CD14-positive monocyte (primary cell): Measurements from ENCODE around the gene PPP2R2C. TPM values are rescaled to one million over a fixed set of nuclear protein-coding genes. Genes with fewer than 3 reads are reported as not detected.

Experiments
- DNase-seq, 3 donors: peaks; one replicate each; pipeline ENCODE4 v3.0.0-alpha.2; 2011 to 2022
- H2AFZ ChIP-seq: 2 replicates; pipeline ENCODE4 v1.6.0; 2012; ENCODE audit warnings: mild to moderate bottlenecking, low read depth, low read length, inconsistent platforms; ENCODE audit not compliant: insufficient read depth, poor library complexity, severe bottlenecking
- H3K27ac ChIP-seq, 2 donors: 1 replicate in 1 of 2; 2 replicates in 1 of 2; pipeline ENCODE4 v1.5.1; 2012 to 2013; ENCODE audit warnings: low read length in 2 of 2, control low read depth in 1 of 2, inconsistent platforms in 1 of 2, low read depth in 1 of 2, mild to moderate bottlenecking in 1 of 2
- H3K27me3 ChIP-seq, 2 donors: one replicate each; pipeline versions ENCODE4 v1.6.0 to v1.6.1; 2011 to 2013; ENCODE audit warnings: low read length in 2 of 2; ENCODE audit not compliant: control insufficient read depth in 2 of 2, insufficient read depth in 2 of 2
- H3K36me3 ChIP-seq, 2 donors: replicated peaks in 1 of 2; 1 replicate in 1 of 2; 2 replicates in 1 of 2; pipeline versions ENCODE4 v1.5.1 to v1.6.1; 2012 to 2013; ENCODE audit warnings: low read length in 2 of 2, control low read depth in 1 of 2, inconsistent platforms in 1 of 2, mild to moderate bottlenecking in 1 of 2; ENCODE audit not compliant: insufficient read depth in 2 of 2, control insufficient read depth in 1 of 2
- H3K4me1 ChIP-seq, 2 donors: 1 replicate in 1 of 2; 2 replicates in 1 of 2; pipeline versions ENCODE4 v1.5.1 to v1.6.1; 2012 to 2013; ENCODE audit warnings: low read length in 2 of 2, control low read depth in 1 of 2, inconsistent platforms in 1 of 2, mild to moderate bottlenecking in 1 of 2, moderate library complexity in 1 of 2; ENCODE audit not compliant: insufficient read depth in 2 of 2, control insufficient read depth in 1 of 2
- H3K4me2 ChIP-seq: replicated peaks from 2 replicates; pipeline ENCODE3; 2012; ENCODE audit warnings: low read length, moderate library complexity, mild to moderate bottlenecking; ENCODE audit not compliant: poor library complexity, severe bottlenecking; ENCODE audit errors: extremely low read depth
- H3K4me3 ChIP-seq, 3 experiments: fragments of 200-600 bp in 1 of 3; sonication (generic) in 1 of 3; replicated peaks in 1 of 3; 1 replicate in 2 of 3; 2 replicates in 1 of 3; pipeline ENCODE4 v1.5.1; 2011 to 2013; ENCODE audit warnings: low read length in 3 of 3, mild to moderate bottlenecking in 3 of 3, control low read depth in 2 of 3, low read depth in 2 of 3, inconsistent platforms in 1 of 3, moderate library complexity in 1 of 3
- H3K79me2 ChIP-seq: 2 replicates; pipeline ENCODE4 v1.6.0; 2012; ENCODE audit warnings: mild to moderate bottlenecking, control low read depth, inconsistent platforms, low read length, moderate library complexity; ENCODE audit not compliant: insufficient read depth
- H3K9ac ChIP-seq: 2 replicates; pipeline ENCODE4 v1.6.0; 2017; ENCODE audit warnings: low read length, mild to moderate bottlenecking; ENCODE audit not compliant: insufficient read depth, poor library complexity, severe bottlenecking
- H3K9me3 ChIP-seq, 2 donors: replicated peaks in 1 of 2; 1 replicate in 1 of 2; 2 replicates in 1 of 2; pipeline versions ENCODE4 v1.5.1 to v1.6.1; 2012 to 2013; ENCODE audit warnings: low read length in 2 of 2, control low read depth in 1 of 2; ENCODE audit not compliant: control insufficient read depth in 1 of 2, insufficient read depth in 1 of 2
- H4K20me1 ChIP-seq: 2 replicates; pipeline ENCODE4 v1.6.0; 2012; ENCODE audit warnings: mild to moderate bottlenecking, low read length, control low read depth, moderate library complexity; ENCODE audit not compliant: insufficient read depth
- H3K27ac Mint-ChIP-seq, 7 donors: one replicate each; pipeline ENCODE4 v1.8.0; 2020; ENCODE audit warnings: mild to moderate bottlenecking in 7 of 7, mixed read lengths in 7 of 7, moderate library complexity in 6 of 7, inconsistent platforms in 2 of 7
- H3K27me3 Mint-ChIP-seq, 3 donors: one replicate each; pipeline ENCODE4 v1.8.0; 2021 to 2022; ENCODE audit warnings: low read depth in 3 of 3, mild to moderate bottlenecking in 3 of 3, mixed read lengths in 3 of 3, moderate library complexity in 3 of 3, inconsistent platforms in 1 of 3
- H3K36me3 Mint-ChIP-seq, 2 donors: one replicate each; pipeline ENCODE4 v1.8.0; 2020; ENCODE audit warnings: mixed read lengths in 2 of 2, inconsistent platforms in 1 of 2, mild to moderate bottlenecking in 1 of 2
- H3K4me1 Mint-ChIP-seq: one replicate; pipeline ENCODE4 v1.8.0; 2020; ENCODE audit warnings: mild to moderate bottlenecking, mixed read lengths
- H3K4me3 Mint-ChIP-seq, 2 donors: one replicate each; pipeline ENCODE4 v1.8.0; 2020; ENCODE audit warnings: mild to moderate bottlenecking in 2 of 2, mixed read lengths in 2 of 2, moderate library complexity in 1 of 2
- H3K9me3 Mint-ChIP-seq, 7 donors: one replicate each; pipeline ENCODE4 v1.8.0; 2020 to 2022; ENCODE audit warnings: mixed read lengths in 7 of 7, mild to moderate bottlenecking in 6 of 7, moderate library complexity in 6 of 7, inconsistent platforms in 2 of 7
- CTCF ChIP-seq: fragments of 200-600 bp; IDR thresholded peaks from one replicate; pipeline ENCODE4 v1.8.0; 2022; ENCODE audit warnings: antibody characterized with exemption, mild to moderate bottlenecking
- WGBS: methylation state at CpG from one replicate; pipeline ENCODE4 v1.1.5; 2013; ENCODE audit warnings: missing lambda C conversion rate; ENCODE audit not compliant: insufficient coverage; 5-methylcytosine and 5-hydroxymethylcytosine counted together
- intact Hi-C, 2 donors: fragments of 100-400 bp; cut with micrococcal nuclease; formaldehyde crosslinking; loops; one replicate each; pipeline versions ENCODE4 v1.15.0 to v1.15.1; 2023
- polyA plus RNA-seq, 3 donors: library from polyadenylated mRNA; depleted of rRNA in 1 of 3; unstranded in 2 of 3; stranded (reverse) in 1 of 3; fragments of 300-500 nt in 2 of 3; fragments of >200 nt in 1 of 3; fragmentation: Illumina TruSeq in 2 of 3; gene quantifications; 1 replicate in 2 of 3; 2 replicates in 1 of 3; pipeline ENCODE4 v1.2.3, GENCODE V29; 2012 to 2021

Gene PPP2R2C
- polyA plus RNA-seq, 3 donors: not detected

DNA sequence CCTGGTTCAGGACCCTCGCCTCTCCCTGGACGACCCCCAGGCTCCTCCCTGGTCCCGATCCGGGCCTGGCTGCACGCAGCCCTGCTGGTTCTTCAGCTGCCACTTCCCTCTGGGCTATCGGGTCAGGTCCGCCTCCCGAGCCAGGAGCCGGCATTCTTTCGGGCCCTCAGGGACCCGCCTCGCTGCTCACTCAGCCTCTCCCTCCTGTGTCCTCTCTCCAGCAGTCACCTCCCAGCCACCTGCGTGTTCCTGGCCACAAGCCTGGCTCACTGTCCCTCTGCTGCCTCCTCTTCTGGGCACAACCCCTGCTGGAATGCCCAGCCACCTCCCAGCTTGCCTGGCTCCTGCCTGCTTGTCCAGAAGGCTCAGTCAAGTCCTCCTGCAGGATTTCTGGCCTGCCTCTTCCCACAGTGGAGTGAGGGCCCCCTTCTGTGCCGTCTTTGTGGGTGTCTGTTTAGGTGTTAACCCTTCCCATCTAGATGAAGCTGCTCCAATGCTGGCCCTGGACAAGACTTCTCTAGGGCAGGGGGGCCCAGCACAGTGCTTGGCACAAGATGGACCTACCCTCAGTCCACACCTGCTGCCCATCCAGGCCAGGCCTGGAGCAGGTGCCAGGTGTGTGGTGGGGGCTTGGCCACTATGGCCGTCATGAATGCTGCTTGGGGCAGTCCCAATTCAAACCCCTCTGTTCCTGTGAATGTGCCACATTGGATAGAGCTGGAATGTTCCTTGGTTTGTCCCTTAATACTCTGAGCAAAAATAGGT is 200.5 kb downstream of the PPP2R2C start:
- Histone ChIP-seq H3K36me3 (no peaks in the 10 kb centered on the region), H3K4me3 (no peak overlapping the region), H2AFZ (no peak overlapping the region), H3K27me3 (peaks cover 8 to 34% of the 10 kb centered on the region in 2 donors), H4K20me1 (no peaks in the 10 kb centered on the region), H3K4me1 (peaks cover 28 to 36% of the 10 kb centered on the region in 2 donors), H3K9ac (no peak overlapping the region), H3K4me2 (no peak overlapping the region), H3K79me2 (no peaks in the 10 kb centered on the region), H3K27ac (no peak overlapping the region), H3K9me3 (peaks cover 0 to 9% of the 10 kb centered on the region in 2 donors)
- DNase-seq: no peak
- H3K27ac Mint-ChIP-seq: peak overlapping the region in 1 of 7 donors; percentile 31
- peaks cover 0 to 2% of the 10 kb centered on the region in 2 donors for H3K36me3 Mint-ChIP-seq
- intact Hi-C loops: no loop called here
- TF ChIP-seq CTCF: no peak
- WGBS: 89% methylated on average over 11 of the region's 15 CpGs
- H3K9me3 Mint-ChIP-seq: peaks cover 0 to 22% (median 7%) of the 10 kb centered on the region in 7 donors
- peaks cover 27% of the 10 kb centered on the region for H3K4me1 Mint-ChIP-seq
- peak overlapping the region in 1 of 2 donors; percentile 52 for H3K4me3 Mint-ChIP-seq
- peaks cover 30 to 66% (median 44%) of the 10 kb centered on the region in 3 donors for H3K27me3 Mint-ChIP-seq

GRCh38 chr4:6271206-6271605 is 201.2 kb downstream of the PPP2R2C start:
- no peaks in the 10 kb centered on the region for H3K79me2 ChIP-seq
- H2AFZ ChIP-seq: no peak overlapping the region
- no peak for TF ChIP-seq CTCF
- Mint-ChIP-seq H3K9me3 (peaks cover 0 to 22% (median 7%) of the 10 kb centered on the region in 7 donors), H3K4me1 (peaks cover 27% of the 10 kb centered on the region), H3K27me3 (peaks cover 31 to 65% (median 40%) of the 10 kb centered on the region in 3 donors), H3K36me3 (peaks cover 0 to 2% of the 10 kb centered on the region in 2 donors), H3K4me3 (peak overlapping the region in 1 of 2 donors; percentile 85), H3K27ac (no peak overlapping the region)
- H3K9me3 ChIP-seq: peaks cover 0 to 9% of the 10 kb centered on the region in 2 donors
- peaks cover 28 to 39% of the 10 kb centered on the region in 2 donors for H3K4me1 ChIP-seq
- no peak overlapping the region for H3K9ac ChIP-seq
- H4K20me1 ChIP-seq: no peaks in the 10 kb centered on the region
- no peak for DNase-seq
- WGBS: 71% methylated on average over 7 of the region's 9 CpGs
- intact Hi-C loops: no loop called here
- H3K4me2 ChIP-seq: no peak overlapping the region
- H3K36me3 ChIP-seq: no peaks in the 10 kb centered on the region
- no peak overlapping the region for H3K27ac ChIP-seq
- no peak overlapping the region for H3K4me3 ChIP-seq
- H3K27me3 ChIP-seq: peaks cover 8 to 34% of the 10 kb centered on the region in 2 donors
